Common myeloid progenitor, CD34-positive (primary cell): ENCODE data around the gene LDHD.

Source experiments
- CTCF ChIA-PET: fragments of 350-600 bp; sonication (Branson Sonifier 250); formaldehyde crosslinking; loops from one replicate; lab custom pipeline; 2021; ENCODE audit warnings: antibody characterized with exemption; lab: Charles Lee
- POLR2A ChIA-PET: fragments of 350-600 bp; sonication (Branson Sonifier 250); formaldehyde crosslinking; loops from one replicate; lab custom pipeline; 2021; ENCODE audit warnings: antibody characterized with exemption; lab: Charles Lee
- DNase-seq, 3 donors: peaks; one replicate each; pipeline versions ENCODE4 v3.0.0 to v3.0.0-alpha.2; 2013
- H3K27ac ChIP-seq, 2 experiments: 1 replicate in 1 of 2; 2 replicates in 1 of 2; pipeline ENCODE4 v1.7.0; 2013; ENCODE audit warnings: inconsistent platforms in 2 of 2, low read length in 2 of 2, mild to moderate bottlenecking in 2 of 2, low read depth in 1 of 2, moderate library complexity in 1 of 2; ENCODE audit not compliant: severe bottlenecking in 2 of 2, insufficient read depth in 1 of 2, poor library complexity in 1 of 2
- H3K27me3 ChIP-seq, 5 experiments: replicated peaks in 2 of 5; 1 replicate in 3 of 5; 2 replicates in 2 of 5; pipeline versions ENCODE4 v1.6.1 to v1.7.0; 2013; ENCODE audit warnings: low read length in 4 of 5, mild to moderate bottlenecking in 2 of 5, moderate library complexity in 2 of 5, inconsistent platforms in 1 of 5; ENCODE audit not compliant: insufficient read depth in 5 of 5, control insufficient read depth in 4 of 5
- H3K36me3 ChIP-seq, 4 experiments: 1 replicate in 2 of 4; 2 replicates in 2 of 4; pipeline versions ENCODE4 v1.6.1 to v1.7.0; 2013; ENCODE audit warnings: low read length in 3 of 4, control low read depth in 1 of 4, mild to moderate bottlenecking in 1 of 4; ENCODE audit not compliant: control insufficient read depth in 4 of 4, insufficient read depth in 4 of 4
- H3K4me1 ChIP-seq, 4 experiments: 1 replicate in 3 of 4; 2 replicates in 1 of 4; pipeline versions ENCODE4 v1.6.1 to v1.7.1; 2013; ENCODE audit warnings: low read length in 3 of 4, mild to moderate bottlenecking in 3 of 4, control low read depth in 1 of 4, inconsistent platforms in 1 of 4, moderate library complexity in 1 of 4; ENCODE audit not compliant: control insufficient read depth in 4 of 4, insufficient read depth in 4 of 4; ENCODE audit errors: control extremely low read depth in 1 of 4
- H3K4me3 ChIP-seq, 7 experiments: 1 replicate in 4 of 7; 2 replicates in 3 of 7; pipeline versions ENCODE4 v1.5.1 to v1.7.0; 2013; ENCODE audit warnings: mild to moderate bottlenecking in 7 of 7, low read length in 6 of 7, moderate library complexity in 6 of 7, inconsistent platforms in 2 of 7, low read depth in 2 of 7, control low read depth in 1 of 7; ENCODE audit not compliant: insufficient read depth in 4 of 7, control insufficient read depth in 1 of 7; ENCODE audit errors: extremely low read depth in 1 of 7
- H3K9me3 ChIP-seq, 5 experiments: 1 replicate in 4 of 5; 2 replicates in 1 of 5; pipeline versions ENCODE4 v1.6.1 to v1.7.1; 2013; ENCODE audit warnings: low read length in 4 of 5, mild to moderate bottlenecking in 2 of 5, inconsistent platforms in 1 of 5, low read depth in 1 of 5, moderate library complexity in 1 of 5; ENCODE audit not compliant: control insufficient read depth in 4 of 5, insufficient read depth in 2 of 5; ENCODE audit errors: control extremely low read depth in 1 of 5
- WGBS: methylation state at CpG from one replicate; pipeline ENCODE4 v1.1.5; 2013; ENCODE audit not compliant: insufficient coverage; 5-methylcytosine and 5-hydroxymethylcytosine counted together

The LDHD gene

DNA sequence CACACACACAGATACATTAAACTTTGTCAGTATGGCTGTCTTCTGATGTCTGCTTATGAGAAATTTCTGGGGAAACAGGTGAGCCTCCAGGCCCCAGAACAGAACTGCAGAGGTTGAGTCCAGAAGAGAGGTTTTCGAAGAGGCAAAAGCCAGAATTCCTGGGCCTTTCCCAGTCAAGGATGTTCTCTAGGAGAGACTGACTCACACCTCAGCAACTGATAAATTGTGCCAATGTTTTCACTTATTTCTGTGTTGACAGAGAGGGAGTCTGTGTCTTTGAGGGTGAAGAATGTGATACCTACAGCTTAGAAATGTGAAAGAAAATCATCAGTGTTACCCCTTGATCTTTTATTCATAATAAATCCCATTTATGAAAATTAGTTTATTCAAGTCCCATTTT, 30.3 kb downstream of the LDHD start:
- Histone ChIP-seq H3K4me1 (peaks cover 23 to 94% (median 74%) of the 10 kb centered on the region in 4 experiments), H3K27ac (peak overlapping the region; percentile 11 to 73), H3K27me3 (no peaks in the 10 kb centered on the region), H3K9me3 (no peaks in the 10 kb centered on the region), H3K36me3 (peaks cover 0 to 17% (median 6%) of the 10 kb centered on the region in 4 experiments), H3K4me3 (no peak overlapping the region)
- ChIA-PET CTCF (interaction anchor here (1.3 to 8.0 kb wide), 10 partner anchors 10 to 93 kb away, joined by 3 to 88 read pairs (median 12); partner anchors contain the start of gene ZNRF1), POLR2A (interaction anchor here (0.7 to 1.5 kb wide), 2 partner anchors 11 to 21 kb away, joined by 4 to 5 read pairs; no protein-coding TSS in a partner anchor)
- no peak for DNase-seq
- 100% methylated on average over 1 of the region's 1 CpG for WGBS

DNA sequence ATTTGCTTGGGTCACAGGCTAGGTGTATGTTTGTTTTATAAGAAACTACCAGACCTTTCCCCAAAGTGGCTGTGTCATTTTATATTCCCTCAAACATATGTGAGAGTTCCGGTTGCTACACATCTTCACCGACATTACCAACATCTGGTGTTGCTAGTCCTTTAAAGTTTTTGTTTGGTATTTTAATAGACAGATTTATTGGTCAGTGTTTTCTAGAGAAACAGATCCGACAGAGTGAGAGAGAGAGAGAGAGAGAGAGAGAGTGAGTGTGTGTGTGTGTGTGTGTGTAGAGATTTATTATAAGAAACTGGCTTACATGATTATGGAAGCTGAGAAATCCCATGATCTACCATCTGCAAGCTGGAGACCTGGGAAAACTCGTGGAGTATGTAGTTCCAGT, 31.0 kb downstream of the LDHD start:
- Histone ChIP-seq H3K36me3 (peaks cover 0 to 17% (median 6%) of the 10 kb centered on the region in 4 experiments), H3K9me3 (no peaks in the 10 kb centered on the region), H3K4me3 (no peak overlapping the region), H3K27ac (peak overlapping the region in 1 of 2 experiments; percentile 38), H3K4me1 (peaks cover 26 to 96% (median 78%) of the 10 kb centered on the region in 4 experiments), H3K27me3 (no peaks in the 10 kb centered on the region)
- 80% methylated on average over 2 of the region's 4 CpGs for WGBS
- POLR2A ChIA-PET, result interaction anchor here (0.7 kb wide), 1 partner anchor 11 kb away, joined by 4 read pairs; no protein-coding TSS in a partner anchor
- CTCF ChIA-PET, result interaction anchor here (1.3 to 8.0 kb wide), 7 partner anchors 9 to 93 kb away, joined by 3 to 88 read pairs (median 23); no protein-coding TSS in a partner anchor
- no peak for DNase-seq

DNA sequence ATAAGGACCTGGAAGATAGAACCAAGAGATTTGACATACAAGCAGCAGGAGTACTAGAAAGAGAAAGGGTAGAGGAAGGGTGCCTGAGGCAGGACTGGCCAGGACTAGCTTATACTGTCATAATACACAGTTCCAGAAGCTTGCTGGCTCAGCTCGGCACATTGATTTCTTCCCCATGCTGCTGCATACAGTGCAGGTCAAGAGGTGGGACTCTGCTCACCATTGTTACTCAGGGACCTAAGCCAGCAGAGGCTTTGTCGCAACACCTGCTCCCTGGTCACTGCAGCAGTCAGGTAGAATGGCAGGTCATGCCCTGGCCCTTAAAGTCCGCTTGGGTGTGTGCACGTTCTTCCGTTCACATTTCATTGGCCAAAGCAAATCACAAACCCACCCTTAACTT, 32.8 kb downstream of the LDHD start:
- POLR2A ChIA-PET, result no interaction called here
- CTCF ChIA-PET, result interaction anchor here (0.6 to 8.0 kb wide), 6 partner anchors 8 to 45 kb away, joined by 4 to 88 read pairs (median 28); no protein-coding TSS in a partner anchor
- peaks cover 24 to 96% (median 76%) of the 10 kb centered on the region in 4 experiments for H3K4me1 ChIP-seq
- H3K27ac ChIP-seq, result peak overlapping the region in 1 of 2 experiments; percentile 30
- peaks cover 0 to 13% (median 6%) of the 10 kb centered on the region in 4 experiments for H3K36me3 ChIP-seq
- 95% methylated on average over 2 of the region's 5 CpGs for WGBS
- H3K27me3 ChIP-seq, result no peaks in the 10 kb centered on the region
- H3K4me3 ChIP-seq, result no peak overlapping the region
- DNase-seq, result no peak
- no peaks in the 10 kb centered on the region for H3K9me3 ChIP-seq

DNA sequence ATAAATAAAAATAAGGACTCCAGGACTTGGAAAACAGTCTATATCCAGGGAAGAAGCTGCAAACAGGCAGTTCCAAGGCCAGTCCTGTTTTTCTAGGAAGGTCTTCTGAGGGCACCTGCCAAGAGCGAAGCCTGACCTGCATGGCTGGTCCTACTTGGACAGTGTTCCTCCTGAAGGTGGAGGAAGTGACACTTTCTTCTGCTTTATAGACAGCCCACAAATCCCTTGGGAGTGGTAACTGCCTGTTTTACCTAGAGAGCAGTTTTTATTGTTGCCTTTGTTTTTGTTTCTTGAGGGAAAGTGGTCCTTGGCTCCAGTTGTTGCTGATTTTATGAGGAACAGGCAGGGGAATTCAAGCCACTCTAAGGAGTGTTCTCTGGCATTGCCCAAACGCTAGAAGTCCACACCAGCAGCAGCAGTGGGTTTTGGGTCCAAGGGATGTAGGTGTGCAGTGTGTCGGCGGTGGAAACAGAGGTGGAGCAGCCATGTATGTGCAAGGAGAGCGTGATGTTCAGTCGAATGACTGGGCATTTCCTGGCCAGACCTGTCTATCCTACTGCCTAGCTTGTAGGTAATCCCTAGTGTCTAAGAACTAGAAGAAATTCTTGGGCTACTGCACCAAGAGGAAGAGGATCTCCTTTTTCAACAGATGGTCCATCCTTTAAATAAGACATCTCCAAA, 35.3 kb downstream of the LDHD start:
- Histone ChIP-seq H3K27ac (peak overlapping the region; percentile 26 to 65), H3K4me3 (no peak overlapping the region), H3K4me1 (peaks cover 19 to 96% (median 75%) of the 10 kb centered on the region in 4 experiments), H3K36me3 (peaks cover 0 to 17% (median 5%) of the 10 kb centered on the region in 4 experiments), H3K27me3 (no peaks in the 10 kb centered on the region), H3K9me3 (no peaks in the 10 kb centered on the region)
- 64% methylated on average over 6 of the region's 6 CpGs for WGBS
- ChIA-PET POLR2A (interaction anchor here (1.4 kb wide), 1 partner anchor 28 kb away, joined by 3 read pairs; no protein-coding TSS in a partner anchor), CTCF (interaction anchor here (0.6 to 5.0 kb wide), 7 partner anchors 9 to 29 kb away, joined by 3 to 29 read pairs (median 3); no protein-coding TSS in a partner anchor)
- no peak for DNase-seq

DNA sequence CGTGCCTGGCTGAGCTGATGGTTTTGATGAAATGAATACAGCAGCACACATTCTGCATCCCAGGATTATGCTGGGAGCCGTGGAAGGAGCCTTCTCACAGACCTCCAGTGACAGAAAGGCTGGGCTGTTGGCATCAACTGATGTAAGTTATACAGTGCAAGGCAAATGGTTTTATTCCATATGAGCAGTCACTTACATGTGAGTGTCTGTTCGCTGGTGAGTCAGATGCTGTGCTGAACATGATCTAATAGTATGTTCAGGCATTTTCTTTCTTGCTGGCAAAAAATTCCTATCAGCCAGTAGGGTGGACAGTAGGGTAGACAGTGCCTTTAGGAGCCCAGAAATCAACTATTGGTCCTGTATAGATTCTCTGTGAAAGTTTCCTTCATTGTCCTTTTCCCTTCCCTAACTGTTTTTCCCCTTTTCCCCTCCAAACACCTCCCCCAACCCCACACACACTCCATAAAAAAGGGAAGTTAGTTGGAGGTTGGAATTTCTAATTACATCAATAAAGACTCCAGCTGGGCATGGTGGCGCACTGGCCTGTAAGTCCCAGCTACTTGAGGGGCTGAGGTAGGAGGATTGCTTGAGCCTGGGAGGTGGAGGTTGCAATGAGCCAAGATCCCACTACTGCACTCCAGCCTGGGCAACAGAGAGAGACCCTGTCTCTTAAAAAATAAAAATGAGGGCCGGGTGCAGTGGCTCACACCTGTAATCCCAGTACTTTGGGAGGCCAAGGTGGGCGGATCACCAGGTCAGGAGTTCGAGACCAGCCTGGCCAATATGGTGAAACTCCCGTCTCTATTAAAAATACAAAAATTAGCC, 36.2 kb downstream of the LDHD start:
- ChIA-PET CTCF (interaction anchor here (0.7 to 5.0 kb wide), 9 partner anchors 9 to 82 kb away, joined by 3 to 29 read pairs (median 3); partner anchors contain the start of gene ZNRF1), POLR2A (interaction anchor here (1.4 kb wide), 1 partner anchor 29 kb away, joined by 3 read pairs; no protein-coding TSS in a partner anchor)
- 96% methylated on average over 7 of the region's 8 CpGs for WGBS
- DNase-seq, result peak in 2 of 3 donors; percentile 54 to 63
- Histone ChIP-seq H3K9me3 (no peaks in the 10 kb centered on the region), H3K27me3 (no peaks in the 10 kb centered on the region), H3K4me3 (no peak overlapping the region), H3K36me3 (peaks cover 0 to 12% (median 3%) of the 10 kb centered on the region in 4 experiments), H3K27ac (peak overlapping the region; percentile 6 to 62), H3K4me1 (peaks cover 24 to 97% (median 80%) of the 10 kb centered on the region in 4 experiments)

DNA sequence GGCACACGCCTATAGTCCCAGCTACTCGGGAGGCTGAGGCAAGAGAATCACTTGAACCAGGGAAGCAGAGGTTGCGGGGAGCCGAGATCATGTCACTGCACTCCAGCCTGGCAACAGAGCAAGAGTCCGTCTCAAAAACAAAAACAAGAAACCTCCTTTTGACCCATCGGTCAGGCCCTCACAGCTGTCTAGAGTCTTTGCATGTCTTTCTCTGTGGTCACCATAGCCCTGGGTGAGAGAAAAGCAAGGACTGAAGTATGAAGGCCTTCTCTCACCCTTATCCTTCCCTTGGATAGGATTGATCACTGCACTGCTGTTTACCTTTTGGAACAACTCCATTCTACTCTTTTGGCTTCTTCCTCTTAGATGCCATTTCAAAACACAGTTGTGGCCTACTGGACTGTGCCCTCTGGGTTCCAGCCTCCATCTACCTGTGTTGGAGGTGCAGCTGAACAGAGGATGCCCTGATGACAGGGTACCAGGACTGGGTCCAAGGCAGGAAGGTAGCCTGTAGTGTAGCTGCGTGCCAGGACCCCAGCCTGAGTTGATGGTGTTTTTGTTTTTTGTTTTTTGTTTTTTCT, 37.1 kb downstream of the LDHD start:
- POLR2A ChIA-PET, result no interaction called here

More for the DNA sequence above, 37.1 kb downstream of the LDHD start:
- H3K27me3 ChIP-seq, result no peaks in the 10 kb centered on the region
- H3K36me3 ChIP-seq, result peaks cover 0 to 9% (median 1%) of the 10 kb centered on the region in 4 experiments
- no peaks in the 10 kb centered on the region for H3K9me3 ChIP-seq
- H3K4me1 ChIP-seq, result peaks cover 25 to 98% (median 81%) of the 10 kb centered on the region in 4 experiments
- WGBS, result 98% methylated on average over 4 of the region's 7 CpGs
- DNase-seq, result no peak
- peak overlapping the region in 1 of 2 experiments; percentile 62 for H3K27ac ChIP-seq
- CTCF ChIA-PET, result interaction anchor here (1.0 to 5.0 kb wide), 7 partner anchors 9 to 81 kb away, joined by 3 to 29 read pairs (median 6); partner anchors contain the start of gene ZNRF1
- no peak overlapping the region for H3K4me3 ChIP-seq
